OCI-LY1 (cell line): ENCODE results near the gene CFAP74.

ENCODE experiments used
- H2AFZ ChIP-seq: fragments of 200-600 bp; sonication (generic), shearing (Covaris generic); 2 replicates; pipeline ENCODE4 v1.6.0; 2014; ENCODE audit warnings: antibody characterized with exemption, mild to moderate bottlenecking, low read length
- H3F3A ChIP-seq: fragments of 200-600 bp; sonication (generic), shearing (Covaris generic); 2 replicates; pipeline ENCODE4 v1.6.0; 2014; ENCODE audit warnings: mild to moderate bottlenecking, antibody characterized with exemption, low read length, moderate library complexity; ENCODE audit not compliant: insufficient read depth
- H3K27ac ChIP-seq: fragments of 200-600 bp; sonication (generic); 2 replicates; pipeline ENCODE4 v1.5.1; 2014; ENCODE audit warnings: low read length, mixed run types, mild to moderate bottlenecking, low read depth; ENCODE audit not compliant: poor library complexity, severe bottlenecking
- H3K27me3 ChIP-seq: fragments of 200-600 bp; sonication (generic); 2 replicates; pipeline ENCODE4 v1.6.0; 2014; ENCODE audit warnings: antibody characterized with exemption, mild to moderate bottlenecking, low read length, moderate library complexity; ENCODE audit not compliant: insufficient read depth
- H3K36me3 ChIP-seq: fragments of 200-600 bp; sonication (generic); 2 replicates; pipeline ENCODE4 v1.6.1; 2014; ENCODE audit warnings: mild to moderate bottlenecking, antibody characterized with exemption, low read length, moderate library complexity, mixed read lengths; ENCODE audit not compliant: insufficient read depth
- H3K4me1 ChIP-seq: fragments of 200-600 bp; sonication (generic); 2 replicates; pipeline ENCODE4 v1.5.1; 2014; ENCODE audit warnings: mild to moderate bottlenecking, low read length, moderate library complexity; ENCODE audit not compliant: insufficient read depth, severe bottlenecking
- H3K4me2 ChIP-seq: fragments of 200-600 bp; sonication (generic), shearing (Covaris generic); 2 replicates; pipeline ENCODE4 v1.6.1; 2014; ENCODE audit warnings: low read length
- H3K4me3 ChIP-seq: fragments of 200-600 bp; sonication (generic); 2 replicates; pipeline ENCODE4 v1.5.1; 2014; ENCODE audit warnings: low read length, low read depth, mild to moderate bottlenecking, mixed read lengths; ENCODE audit not compliant: poor library complexity, severe bottlenecking
- H3K79me2 ChIP-seq: fragments of 200-600 bp; shearing (Covaris generic); 2 replicates; pipeline ENCODE4 v1.6.1; 2016; ENCODE audit warnings: mixed run types, low read length, mixed read lengths; ENCODE audit not compliant: insufficient read depth
- H3K9ac ChIP-seq: fragments of 200-600 bp; sonication (generic), shearing (Covaris generic); 2 replicates; pipeline ENCODE4 v1.6.1; 2014; ENCODE audit warnings: mild to moderate bottlenecking, low read length, mixed read lengths
- H3K9me2 ChIP-seq: fragments of 200-600 bp; sonication (generic), shearing (Covaris generic); 2 replicates; pipeline ENCODE4 v1.6.1; 2014; ENCODE audit warnings: low read depth, mild to moderate bottlenecking, low read length, mixed read lengths
- H3K9me3 ChIP-seq: fragments of 200-600 bp; shearing (Covaris generic); 2 replicates; pipeline ENCODE4 v1.6.1; 2014; ENCODE audit warnings: low read length, mixed read lengths
- H4K20me1 ChIP-seq: fragments of 200-600 bp; sonication (generic), shearing (Covaris generic); 2 replicates; pipeline ENCODE4 v1.6.0; 2016; ENCODE audit warnings: mild to moderate bottlenecking, low read length; ENCODE audit not compliant: insufficient read depth
- EZH2 ChIP-seq: fragments of 200-600 bp; sonication (generic), shearing (Covaris generic); IDR thresholded peaks from 2 replicates; pipeline ENCODE4 v1.8.0; 2017; ENCODE audit warnings: borderline replicate concordance, mixed run types, mild to moderate bottlenecking, antibody characterized with exemption, low read length, moderate library complexity, mixed read lengths
- TF ChIP-seq, protein P1 (sequence below): fragments of 200-600 bp; sonication (generic), shearing (Covaris generic); IDR thresholded peaks from 2 replicates; pipeline ENCODE4 v1.5.1; 2017; ENCODE audit warnings: mild to moderate bottlenecking, antibody characterized with exemption, low read length, moderate library complexity, mixed read lengths

The CFAP74 gene

DNA sequence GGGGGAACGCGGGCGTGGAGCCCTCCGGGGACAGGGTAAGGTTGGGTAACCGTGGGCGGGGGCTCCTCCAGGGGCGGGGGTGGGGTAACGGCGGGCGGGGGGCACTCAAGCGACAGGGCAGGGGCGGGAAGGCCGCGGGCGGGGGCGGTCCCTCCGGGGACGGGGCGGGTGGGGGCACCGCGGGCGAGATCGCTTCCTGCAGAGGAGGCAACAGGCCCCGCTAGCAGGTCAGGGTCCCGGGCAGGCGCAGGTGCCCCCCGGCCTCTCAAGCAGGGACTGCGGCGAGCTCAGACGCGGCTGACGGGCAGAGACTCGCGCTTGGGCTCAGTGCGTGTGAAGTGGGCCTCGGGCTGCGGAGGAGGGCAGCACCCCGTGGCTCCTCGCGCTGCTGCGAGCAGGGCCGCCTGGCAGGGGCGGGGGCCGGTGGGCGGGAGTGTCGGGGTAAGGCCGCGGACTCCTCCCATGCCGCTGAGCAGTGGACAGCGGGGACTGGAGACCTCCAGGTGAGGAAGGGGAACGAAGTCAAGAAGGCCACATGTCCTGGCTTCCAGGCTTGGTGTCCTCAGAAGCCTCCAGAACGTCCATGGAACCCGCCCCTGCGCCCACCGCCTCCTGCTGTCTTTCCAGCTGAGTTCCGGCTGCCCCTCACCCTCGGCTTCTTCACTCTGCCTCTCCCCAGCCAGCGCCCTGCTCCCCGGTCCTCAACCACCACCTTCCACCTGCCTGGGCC lies 112.1 kb downstream of the CFAP74 start:
- Histone ChIP-seq H3K79me2 (peaks cover 37% of the 10 kb centered on the region), H3F3A (no peaks in the 10 kb centered on the region), H4K20me1 (peaks cover 6% of the 10 kb centered on the region; the same call in 1 of the 2 replicates)

DNA sequence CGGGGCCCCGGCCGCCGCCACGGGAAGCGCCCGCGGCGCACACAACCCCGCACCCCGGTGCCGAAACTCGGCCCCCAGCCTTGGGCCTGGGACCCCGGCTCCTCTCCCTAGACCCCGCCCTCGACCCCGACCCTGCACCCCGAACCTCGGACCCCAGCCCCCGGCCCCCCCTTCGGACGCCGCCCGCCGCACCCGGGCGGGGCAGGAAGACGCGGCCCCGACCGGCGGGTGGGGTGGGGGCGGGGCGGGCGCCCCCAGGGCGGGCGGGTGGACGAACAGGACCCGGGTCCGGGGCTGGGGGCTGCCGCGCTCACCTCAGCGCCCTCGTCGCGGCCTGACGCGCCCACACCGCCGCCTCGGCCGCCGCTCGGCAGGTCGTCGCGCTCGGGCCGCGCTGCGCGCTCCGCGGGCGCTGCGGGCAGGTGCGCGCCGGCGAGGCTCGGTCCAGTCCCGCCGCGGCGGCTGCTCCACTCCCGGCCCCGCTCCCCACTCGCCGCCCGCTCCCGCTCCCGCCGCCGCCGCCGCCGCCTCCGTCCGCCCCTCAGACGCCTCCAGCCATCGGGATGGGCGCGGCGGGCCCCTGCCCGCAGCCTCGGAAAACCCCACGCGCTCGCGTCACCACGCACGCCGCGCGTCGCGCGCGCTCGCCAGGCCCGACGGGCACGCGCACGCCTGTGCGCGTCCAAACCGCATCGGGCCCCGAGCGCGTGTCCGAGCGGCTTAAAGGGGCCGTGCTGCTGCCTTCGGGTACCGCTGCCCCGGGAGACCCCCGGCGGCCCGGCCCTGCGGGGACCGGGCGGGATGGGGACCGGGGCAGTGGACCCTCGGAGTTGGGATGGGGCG lies 112.9 kb downstream of the CFAP74 start, which contains the start of gene GNB1:
GNB1 (minus strand) TSS at position 582 of the 843 bp plus-strand sequence. CDS start 65,634 bp downstream, outside the sequence.
- H2AFZ ChIP-seq, result no peak within 1 kb of the TSS
- H3K9ac ChIP-seq, result peak within 1 kb of the TSS; percentile 96
- H3K9me2 ChIP-seq, result no peaks in the 10 kb centered on the region
- peak within 1 kb of the TSS; percentile 83 for H3K4me2 ChIP-seq
- H4K20me1 ChIP-seq, result peaks cover 6% of the 10 kb centered on the region; the same call in 1 of the 2 replicates
- peaks cover 76% of the 10 kb centered on the region for H3K4me1 ChIP-seq
- peak within 1 kb of the TSS; percentile 98 for H3K27ac ChIP-seq
- H3F3A ChIP-seq, result no peaks in the 10 kb centered on the region
- H3K27me3 ChIP-seq, result no peaks in the 10 kb centered on the region
- peak within 1 kb of the TSS; percentile 80 for H3K4me3 ChIP-seq
- TF ChIP-seq EZH2, result no peak
- TF ChIP-seq, protein P1, sequence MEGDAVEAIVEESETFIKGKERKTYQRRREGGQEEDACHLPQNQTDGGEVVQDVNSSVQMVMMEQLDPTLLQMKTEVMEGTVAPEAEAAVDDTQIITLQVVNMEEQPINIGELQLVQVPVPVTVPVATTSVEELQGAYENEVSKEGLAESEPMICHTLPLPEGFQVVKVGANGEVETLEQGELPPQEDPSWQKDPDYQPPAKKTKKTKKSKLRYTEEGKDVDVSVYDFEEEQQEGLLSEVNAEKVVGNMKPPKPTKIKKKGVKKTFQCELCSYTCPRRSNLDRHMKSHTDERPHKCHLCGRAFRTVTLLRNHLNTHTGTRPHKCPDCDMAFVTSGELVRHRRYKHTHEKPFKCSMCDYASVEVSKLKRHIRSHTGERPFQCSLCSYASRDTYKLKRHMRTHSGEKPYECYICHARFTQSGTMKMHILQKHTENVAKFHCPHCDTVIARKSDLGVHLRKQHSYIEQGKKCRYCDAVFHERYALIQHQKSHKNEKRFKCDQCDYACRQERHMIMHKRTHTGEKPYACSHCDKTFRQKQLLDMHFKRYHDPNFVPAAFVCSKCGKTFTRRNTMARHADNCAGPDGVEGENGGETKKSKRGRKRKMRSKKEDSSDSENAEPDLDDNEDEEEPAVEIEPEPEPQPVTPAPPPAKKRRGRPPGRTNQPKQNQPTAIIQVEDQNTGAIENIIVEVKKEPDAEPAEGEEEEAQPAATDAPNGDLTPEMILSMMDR, result no peak
- peaks cover 45% of the 10 kb centered on the region for H3K79me2 ChIP-seq
- no peaks in the 10 kb centered on the region for H3K9me3 ChIP-seq
- peaks cover 22% of the 10 kb centered on the region; the same call in 1 of the 2 replicates for H3K36me3 ChIP-seq

More for the DNA sequence above, 112.1 kb downstream of the CFAP74 start:
- Histone ChIP-seq H3K4me2 (peak overlapping the region; percentile 83), H3K27me3 (no peaks in the 10 kb centered on the region), H3K9me2 (no peaks in the 10 kb centered on the region), H3K27ac (peak overlapping the region; percentile 98), H3K9me3 (no peaks in the 10 kb centered on the region), H3K9ac (peak overlapping the region; percentile 90), H3K4me3 (peak overlapping the region; percentile 71), H2AFZ (no peak overlapping the region), H3K4me1 (peaks cover 76% of the 10 kb centered on the region), H3K36me3 (peaks cover 16% of the 10 kb centered on the region; the same call in 1 of the 2 replicates)
- TF ChIP-seq, protein P1, result no peak
- TF ChIP-seq EZH2, result no peak

DNA sequence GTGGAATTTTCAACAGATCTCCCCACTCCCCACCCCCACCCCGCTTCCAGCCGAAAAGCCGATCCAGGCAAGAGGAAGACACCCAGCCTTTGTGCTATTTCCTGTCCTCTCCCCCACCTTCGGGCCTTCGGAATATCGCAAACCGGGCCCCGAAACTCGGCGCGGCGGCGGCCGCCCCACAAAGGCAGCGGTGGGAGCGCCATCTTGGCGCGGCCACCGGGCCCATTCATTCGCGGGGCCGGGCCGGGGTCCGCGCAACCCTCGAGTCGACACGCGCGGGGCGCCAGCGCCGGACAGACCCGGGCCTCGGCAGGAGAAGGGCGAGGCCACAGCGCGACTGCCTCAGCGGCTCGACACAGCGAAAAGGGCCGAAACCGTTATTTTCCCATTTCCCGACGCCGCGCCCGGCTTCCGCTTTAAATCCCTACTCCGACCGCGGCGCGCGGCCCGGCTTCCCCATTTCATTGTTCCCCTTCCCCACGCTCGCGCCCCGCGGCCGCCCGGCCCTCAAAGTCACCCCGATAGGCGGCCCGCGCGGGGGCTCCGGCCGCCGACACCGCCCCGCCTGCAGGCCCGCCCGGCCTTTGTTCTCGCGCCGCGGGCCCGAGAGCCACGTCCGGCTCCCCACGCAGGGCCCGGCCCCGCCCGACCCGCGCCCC lies 113.6 kb downstream of the CFAP74 start:
- Histone ChIP-seq H3K9me2 (no peaks in the 10 kb centered on the region), H4K20me1 (peaks cover 6% of the 10 kb centered on the region; the same call in 1 of the 2 replicates), H3K9ac (peak overlapping the region; percentile 96), H3K27ac (peak overlapping the region; percentile 59), H3K4me2 (peak overlapping the region; percentile 82), H3K36me3 (peaks cover 25% of the 10 kb centered on the region), H3K9me3 (no peaks in the 10 kb centered on the region), H3K4me3 (peak overlapping the region; percentile 80), H3K4me1 (peaks cover 69% of the 10 kb centered on the region), H3F3A (no peaks in the 10 kb centered on the region), H3K27me3 (no peaks in the 10 kb centered on the region), H3K79me2 (peaks cover 53% of the 10 kb centered on the region), H2AFZ (no peak overlapping the region)
- no peak for TF ChIP-seq EZH2
- TF ChIP-seq, protein P1, result no peak
